GM18517 (cell line): ENCODE data around the gene TBC1D14.
"Not testable (repeated sequence)": the region's sequence is repeated elsewhere in the genome, so short reads cannot be mapped to it uniquely, and the experiment has no call there.

Source experiments
- ATAC-seq: cut with Tn5 transposase; IDR thresholded peaks from one replicate; pipeline ENCODE4 v1.9.1; 2021; ENCODE audit warnings: mild to moderate bottlenecking, moderate library complexity; ENCODE audit not compliant: unreplicated experiment

The TBC1D14 gene

DNA sequence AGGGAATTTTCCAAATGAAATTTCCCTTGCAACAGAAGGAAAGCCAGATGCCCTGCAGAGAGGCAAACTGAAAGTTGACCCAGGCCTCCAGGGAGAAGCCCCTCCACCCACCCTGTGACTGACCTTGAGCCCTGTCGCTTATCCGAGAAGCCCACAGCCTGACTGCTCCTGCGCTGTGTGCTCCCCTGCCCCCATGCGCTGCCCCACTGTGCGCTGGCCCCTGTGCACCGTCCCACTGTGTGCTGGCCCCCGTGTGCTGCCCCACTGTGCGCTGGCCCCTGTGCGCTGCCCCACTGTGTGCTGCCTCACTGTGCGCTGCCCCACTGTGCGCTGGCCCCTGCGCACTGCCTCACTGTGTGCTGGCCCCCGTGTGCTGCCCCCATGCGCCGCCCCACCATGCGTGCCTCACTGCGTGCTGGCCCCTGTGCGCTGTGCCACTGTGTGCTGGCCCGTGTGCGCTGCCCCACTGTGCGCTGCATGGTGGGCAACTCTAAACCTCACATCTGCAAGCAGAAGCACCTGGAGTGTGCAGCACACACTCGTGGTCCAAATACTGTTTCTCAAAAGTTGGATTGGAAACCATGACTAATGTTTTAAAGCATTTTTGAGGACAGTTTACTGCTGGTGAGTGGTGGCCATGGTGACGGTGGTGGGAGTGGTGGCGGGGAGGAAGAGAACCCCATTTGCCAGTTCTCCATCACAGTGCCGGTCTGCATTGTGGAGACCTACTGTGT, 166.5 kb downstream of the TBC1D14 start:
- no peak for ATAC-seq

DNA sequence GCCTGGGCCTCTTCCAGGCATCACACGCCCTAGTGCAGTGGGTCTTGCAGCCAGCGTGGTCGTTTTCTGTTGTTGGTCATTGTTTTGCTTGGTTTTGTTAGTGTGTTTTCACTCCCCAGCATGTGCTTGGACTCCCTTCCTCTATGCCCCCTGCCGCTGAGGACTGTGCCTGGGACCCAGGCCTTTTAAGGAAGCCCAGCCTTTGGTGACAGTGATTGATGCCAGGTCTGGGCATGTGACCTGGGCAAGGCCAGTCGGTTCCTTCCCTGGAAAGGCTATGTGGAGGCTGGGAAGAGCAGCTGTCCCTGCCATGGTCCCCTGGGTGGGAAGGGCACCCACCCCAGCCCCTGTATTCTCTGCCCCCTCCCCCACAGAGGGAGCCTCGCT, 167.1 kb downstream of the TBC1D14 start:
- ATAC-seq = no peak

DNA sequence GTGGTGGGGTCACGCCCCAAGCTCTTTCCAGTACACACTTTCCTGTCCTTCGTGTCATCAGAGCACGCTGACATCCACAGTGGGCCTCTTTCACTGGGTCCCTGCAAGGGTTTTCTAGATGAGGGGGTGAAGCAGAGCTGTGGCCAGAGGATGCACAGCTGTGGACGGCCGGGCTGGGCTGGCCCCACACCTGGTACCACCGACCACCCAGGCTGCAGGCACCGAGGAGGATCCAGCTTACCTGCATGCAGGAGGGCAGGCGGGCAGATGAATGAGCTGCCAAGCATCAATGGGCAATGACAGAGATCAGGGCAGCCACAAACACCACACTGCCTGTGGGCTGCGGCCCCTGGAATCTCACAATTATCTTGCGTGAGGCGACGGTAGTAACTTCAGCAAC, 167.7 kb downstream of the TBC1D14 start:
- ATAC-seq = no peak

DNA sequence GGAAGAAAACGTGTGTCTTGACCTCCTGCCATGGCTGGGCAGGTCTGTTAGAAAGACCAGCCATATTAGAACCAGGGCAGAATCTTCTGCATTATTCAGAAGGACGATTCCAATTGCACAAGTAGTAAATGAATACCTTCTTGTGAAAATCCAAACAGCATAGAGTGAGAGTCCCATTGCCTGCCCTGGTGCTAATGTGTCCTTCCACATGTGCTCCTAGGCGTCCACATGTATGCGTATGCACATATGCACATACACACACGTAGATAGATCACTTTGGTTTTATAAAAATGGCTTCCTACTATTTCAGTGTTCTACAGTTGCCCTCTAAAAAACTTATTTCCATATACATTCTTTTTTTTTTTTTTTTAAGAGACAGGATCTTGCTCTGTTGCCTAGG, 168.4 kb downstream of the TBC1D14 start:
- no peak for ATAC-seq

DNA sequence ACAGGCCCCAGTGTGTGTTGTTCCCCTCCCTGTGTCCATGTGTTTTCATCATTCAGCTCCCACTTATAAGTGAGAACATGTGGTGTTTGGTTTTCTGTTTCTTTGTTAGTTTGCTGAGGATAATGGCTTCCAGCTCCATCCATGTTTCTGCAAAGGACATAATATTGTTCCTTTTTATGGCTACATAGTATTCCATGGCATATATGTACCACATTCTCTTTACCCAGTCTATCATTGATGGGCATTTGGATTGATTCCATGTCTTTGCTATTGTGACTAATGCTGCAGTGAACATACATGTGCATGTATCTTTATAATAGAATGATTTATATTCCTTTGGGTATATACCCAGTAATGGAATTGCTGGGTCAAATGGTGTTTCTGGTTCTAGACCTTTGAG, 169.9 kb downstream of the TBC1D14 start:
- ATAC-seq = not testable (repeated sequence)

DNA sequence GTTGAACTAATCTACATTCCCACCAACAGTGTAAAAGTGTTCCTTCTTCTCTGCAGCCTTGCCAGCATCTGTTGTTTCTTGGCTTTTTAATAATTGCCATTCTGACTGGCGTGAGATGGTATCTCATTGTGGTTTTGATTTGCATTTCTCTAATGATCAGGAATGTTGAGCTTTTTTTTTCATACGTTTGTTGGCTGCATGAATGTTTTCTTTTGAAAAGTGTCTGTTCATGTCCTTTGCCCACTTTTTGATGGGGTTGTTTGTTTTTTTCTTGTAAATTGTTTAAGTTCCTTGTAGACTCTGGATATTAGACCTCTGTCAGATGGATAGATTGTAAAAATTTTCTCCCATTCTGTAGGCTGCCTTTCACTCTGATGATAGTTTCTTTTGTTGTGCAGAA, 170.3 kb downstream of the TBC1D14 start:
- ATAC-seq = not testable (repeated sequence)
